22Rv1 (cell line): ENCODE measurements around the gene C16orf96.

ENCODE experiments used
- CTCF ChIP-seq: fragments of 450-650 bp; IDR thresholded peaks from 2 replicates; pipeline ENCODE4 v1.5.1; 2017; ENCODE audit warnings: mild to moderate bottlenecking
- ZFX ChIP-seq: fragments of 450-650 bp; IDR thresholded peaks from 2 replicates; pipeline ENCODE4 v1.6.1; 2017; ENCODE audit warnings: antibody characterized with exemption, borderline replicate concordance

GRCh38 chr16:4626396-4626795, 70.3 kb downstream of the C16orf96 start:
- TF ChIP-seq CTCF = no peak
- no peak for TF ChIP-seq ZFX
